SK-N-DZ (cell line): Measurements from ENCODE around the gene UACA.
A peak's percentile ranks its signal among the peaks of the same experiment; 100 is the strongest.

ENCODE experiments used
- DNase-seq: peaks from one replicate; pipeline ENCODE4 v3.0.0-alpha.2; 2015; ENCODE audit warnings: low spot score

Gene UACA

DNA sequence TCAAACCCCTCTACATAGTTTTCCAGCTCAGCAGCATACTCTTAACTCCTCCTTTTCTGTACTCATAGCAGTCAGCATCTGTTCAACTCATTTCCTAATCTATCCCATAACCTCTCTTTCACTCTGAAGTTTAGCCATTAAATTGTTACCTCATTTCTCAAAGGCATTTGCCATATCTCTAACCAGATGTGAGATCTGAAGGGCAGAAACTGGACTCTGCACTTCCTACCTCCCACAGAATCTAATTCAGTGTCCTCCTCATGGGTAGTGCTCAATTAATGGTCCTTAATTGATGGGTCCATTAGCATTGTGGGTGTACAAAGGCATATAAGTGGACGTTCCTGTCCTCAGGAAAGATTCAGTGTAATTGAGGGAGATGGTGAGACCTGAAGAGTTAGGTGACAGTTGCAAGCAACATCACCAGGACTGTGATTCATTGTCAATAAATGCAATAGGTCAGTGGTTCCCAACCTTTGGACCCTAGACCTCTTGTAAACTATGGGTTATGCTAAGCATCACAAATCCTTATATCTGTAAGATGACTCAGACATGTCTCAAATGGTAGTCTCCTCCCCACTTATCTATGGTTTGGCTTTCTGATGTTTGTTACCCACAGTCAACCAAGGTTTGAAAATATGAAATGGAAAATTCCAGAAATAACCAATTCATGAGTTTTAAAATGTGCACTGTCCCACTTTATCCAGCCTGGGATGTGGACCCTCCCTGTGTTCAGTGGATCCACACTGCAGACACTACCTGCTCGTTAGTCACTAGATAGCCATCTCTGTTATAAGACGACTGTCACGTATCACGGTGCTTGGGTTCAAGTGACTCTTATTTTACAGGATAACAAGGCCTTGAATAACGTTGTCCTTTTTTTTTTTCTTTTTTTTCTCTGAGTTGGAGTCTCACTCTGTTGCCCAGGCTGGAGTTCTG, 25.0 kb upstream of the UACA start:
- no peak for DNase-seq

GRCh38 chr15:70786996-70787395, 23.6 kb upstream of the UACA start:
- DNase-seq, result no peak

DNA sequence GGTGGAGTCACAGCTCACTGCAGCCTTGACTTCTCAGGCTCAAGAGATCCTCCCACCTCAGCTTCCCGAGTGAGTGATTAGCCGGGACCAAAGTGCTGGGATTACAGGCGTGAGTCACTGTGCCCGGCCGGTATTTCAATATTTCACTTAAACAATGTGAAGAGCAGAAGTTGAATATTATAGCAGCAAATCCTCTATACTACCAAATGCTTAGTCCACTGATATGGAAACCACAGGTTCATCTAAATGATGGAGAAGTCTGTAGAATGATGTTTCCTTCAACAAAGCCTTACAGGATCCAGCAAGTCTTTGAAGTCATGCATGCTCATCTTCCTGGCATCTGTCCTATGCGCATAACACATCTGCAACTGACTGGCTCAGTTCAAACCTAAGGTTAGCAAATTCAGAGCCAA, 20.3 kb upstream of the UACA start:
- no peak for DNase-seq

GRCh38 chr15:70783041-70783440, 19.7 kb upstream of the UACA start:
- DNase-seq, result no peak

- DNase-seq, result no peak
Observed at GRCh38 chr15:70781236-70781635, 17.9 kb upstream of the UACA start.

DNA sequence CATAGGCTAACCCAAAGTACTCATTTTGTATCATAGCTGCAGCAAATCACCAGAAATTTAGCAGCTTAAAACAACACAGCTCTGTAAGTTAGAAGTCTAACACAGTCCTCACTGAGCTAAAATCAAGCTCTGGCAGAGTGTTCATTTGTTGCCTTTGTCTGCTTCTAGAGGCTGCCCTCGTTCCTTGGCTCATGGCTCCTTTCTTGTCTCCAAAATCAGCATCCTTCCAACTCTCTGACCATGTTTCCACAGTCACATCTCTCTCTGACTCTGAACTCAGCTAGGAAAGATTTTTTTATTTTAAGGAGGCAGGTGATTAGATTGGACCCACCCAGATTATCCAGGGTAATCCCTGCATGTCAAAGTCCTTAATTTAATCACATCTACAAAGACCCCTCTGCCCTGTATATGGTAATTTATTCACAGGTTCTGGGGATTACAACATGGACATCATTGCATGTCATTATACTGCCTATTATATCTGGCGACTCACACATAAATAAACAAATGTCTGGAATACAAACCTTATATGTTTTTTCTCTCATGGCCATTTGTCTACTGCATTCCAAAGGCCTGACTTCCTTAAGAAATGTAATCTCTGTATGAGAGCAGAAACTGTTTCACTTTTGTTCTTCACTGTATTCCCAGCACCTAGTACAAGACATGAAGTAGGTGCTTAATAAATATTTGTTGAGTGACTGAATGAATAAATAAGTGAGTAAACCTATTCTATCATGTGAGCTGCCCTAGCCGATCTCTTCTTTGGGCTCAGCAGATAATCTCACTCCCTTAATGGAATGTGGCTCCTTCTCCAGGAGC, 15.1 kb upstream of the UACA start:
- DNase-seq, result no peak

GRCh38 chr15:70777170-70777926, 14.0 kb upstream of the UACA start:
- DNase-seq, result peak; percentile 90

- DNase-seq, result no peak
Observed at GRCh38 chr15:70775160-70775559, 11.8 kb upstream of the UACA start.

GRCh38 chr15:70772402-70772801, 9.0 kb upstream of the UACA start:
- no peak for DNase-seq

GRCh38 chr15:70770863-70771262, 7.5 kb upstream of the UACA start:
- DNase-seq, result no peak

- no peak for DNase-seq
Observed at GRCh38 chr15:70768257-70768883, 5.0 kb upstream of the UACA start.

DNA sequence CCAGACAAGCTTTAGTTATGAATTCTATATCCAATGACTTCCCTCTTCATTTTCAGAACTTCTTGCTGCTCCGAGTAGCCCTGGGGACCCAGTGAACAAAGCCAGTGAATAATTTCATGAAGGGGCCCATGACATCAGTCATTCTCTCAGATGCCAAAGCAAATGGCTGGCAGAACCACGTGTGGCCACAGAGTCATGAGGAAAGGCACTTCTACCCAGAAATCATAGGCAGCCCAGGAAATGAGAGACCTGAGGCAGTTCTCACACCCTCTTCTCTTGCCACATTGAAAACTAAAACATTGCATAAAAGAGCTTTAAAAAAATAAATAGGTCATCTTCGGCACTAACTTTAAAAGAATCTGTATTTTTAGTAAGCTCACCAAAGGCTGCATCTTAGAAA, 4.3 kb upstream of the UACA start:
- no peak for DNase-seq

DNA sequence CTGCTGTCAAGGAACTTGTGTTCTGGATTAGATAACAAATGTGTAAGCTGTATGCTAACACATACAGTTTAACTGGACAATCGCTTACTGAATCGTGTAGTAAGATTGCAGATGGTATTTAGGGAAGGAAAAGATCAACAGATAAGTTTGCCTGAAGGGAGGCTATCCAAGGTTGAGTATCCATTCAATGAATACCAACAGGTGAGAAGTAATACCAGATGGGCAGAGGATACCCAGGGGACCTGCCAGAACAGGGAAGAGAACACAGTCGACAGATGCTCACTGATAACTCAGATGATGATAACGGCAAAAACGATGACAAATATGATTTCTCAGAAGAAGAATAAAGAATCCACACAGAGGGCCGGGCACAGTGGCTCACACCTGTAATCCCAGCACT, 3.2 kb upstream of the UACA start:
- no peak for DNase-seq

- DNase-seq, result no peak
Observed at GRCh38 chr15:70765504-70766281, 2.3 kb upstream of the UACA start.

- DNase-seq, result no peak
Observed at GRCh38 chr15:70763950-70764730, 782 bp upstream of the UACA start.

DNA sequence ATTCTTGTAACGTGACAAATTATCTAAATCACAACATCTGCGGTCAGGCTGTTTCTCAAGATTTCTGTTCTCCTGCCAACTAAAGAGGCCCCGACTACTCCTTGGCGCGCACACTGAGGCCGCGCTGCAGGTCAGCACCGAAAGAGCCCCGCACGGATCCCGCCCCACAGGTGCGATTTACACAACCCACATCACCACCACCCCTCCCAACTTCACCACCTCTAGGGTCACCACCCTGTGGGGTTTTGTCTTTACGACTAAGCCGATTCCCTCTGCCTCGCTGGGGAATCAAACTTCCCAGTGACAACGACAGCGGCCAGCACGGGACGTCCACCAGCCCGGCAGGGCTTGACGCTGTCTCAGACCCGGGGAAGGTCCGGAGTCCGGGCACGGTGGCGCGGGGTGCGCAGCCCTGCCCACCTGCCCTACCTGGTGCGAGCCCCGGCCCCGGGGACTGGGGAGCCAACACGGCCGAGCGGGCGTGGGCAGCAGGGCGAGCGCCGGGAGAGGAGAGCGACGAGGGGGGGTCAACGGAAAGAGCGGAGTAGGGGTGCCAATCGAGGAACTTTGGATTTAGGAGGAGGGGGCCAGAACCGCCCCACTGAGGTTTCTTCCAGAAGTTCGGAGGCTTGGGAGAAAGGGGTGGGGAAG, 764 bp downstream of the UACA start:
- no peak for DNase-seq

GRCh38 chr15:70761931-70762468, 1.4 kb downstream of the UACA start:
- DNase-seq, result no peak

- DNase-seq, result no peak
Observed at GRCh38 chr15:70761046-70761445, 2.3 kb downstream of the UACA start.
